Measurements from ENCODE around the gene ARSA.

DNA sequence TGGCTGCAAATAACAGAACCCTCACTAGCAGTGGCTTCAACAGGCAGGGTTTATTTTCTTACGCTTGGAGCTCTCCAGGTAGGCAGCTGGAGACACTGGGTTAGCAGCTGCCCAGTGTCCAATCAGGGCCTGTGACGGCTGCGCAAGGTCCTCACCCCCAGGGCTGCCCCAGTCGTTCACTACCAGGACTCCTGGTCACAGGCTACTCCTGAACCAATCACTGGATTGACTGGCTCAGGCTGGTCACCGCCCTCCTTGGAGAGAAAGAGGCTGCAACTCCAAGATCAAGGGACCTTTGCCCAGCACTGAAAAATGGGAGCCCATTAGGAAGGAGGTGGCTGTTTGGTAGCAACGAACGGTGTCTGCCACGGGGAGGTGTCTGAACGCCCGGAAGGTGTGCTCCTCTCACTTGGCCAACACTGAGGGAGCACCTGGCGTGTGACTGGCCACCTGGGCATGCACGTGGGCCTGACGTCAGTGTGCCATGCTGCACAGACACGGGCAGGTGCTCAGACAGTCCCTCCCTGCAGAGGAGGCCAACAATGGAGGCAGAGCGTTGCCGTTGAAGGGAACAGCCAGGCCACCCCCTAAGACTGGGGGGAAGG lies 5.1 kb downstream of the ARSA start:
- TF ChIP-seq, protein P1, sequence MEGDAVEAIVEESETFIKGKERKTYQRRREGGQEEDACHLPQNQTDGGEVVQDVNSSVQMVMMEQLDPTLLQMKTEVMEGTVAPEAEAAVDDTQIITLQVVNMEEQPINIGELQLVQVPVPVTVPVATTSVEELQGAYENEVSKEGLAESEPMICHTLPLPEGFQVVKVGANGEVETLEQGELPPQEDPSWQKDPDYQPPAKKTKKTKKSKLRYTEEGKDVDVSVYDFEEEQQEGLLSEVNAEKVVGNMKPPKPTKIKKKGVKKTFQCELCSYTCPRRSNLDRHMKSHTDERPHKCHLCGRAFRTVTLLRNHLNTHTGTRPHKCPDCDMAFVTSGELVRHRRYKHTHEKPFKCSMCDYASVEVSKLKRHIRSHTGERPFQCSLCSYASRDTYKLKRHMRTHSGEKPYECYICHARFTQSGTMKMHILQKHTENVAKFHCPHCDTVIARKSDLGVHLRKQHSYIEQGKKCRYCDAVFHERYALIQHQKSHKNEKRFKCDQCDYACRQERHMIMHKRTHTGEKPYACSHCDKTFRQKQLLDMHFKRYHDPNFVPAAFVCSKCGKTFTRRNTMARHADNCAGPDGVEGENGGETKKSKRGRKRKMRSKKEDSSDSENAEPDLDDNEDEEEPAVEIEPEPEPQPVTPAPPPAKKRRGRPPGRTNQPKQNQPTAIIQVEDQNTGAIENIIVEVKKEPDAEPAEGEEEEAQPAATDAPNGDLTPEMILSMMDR (IDR thresholded peaks at IDR 0.05): no peak
- TF ChIP-seq RFX5 (IDR thresholded peaks at IDR 0.05) (no peak), CHD2 (IDR thresholded peaks at IDR 0.05; ENCODE audit: low read length, partially characterized antibody) (no peak)
